HCT116 (cell line): ENCODE measurements around the gene PLRG1. TPM values are rescaled to one million over a fixed set of nuclear protein-coding genes. Genes with fewer than 3 reads are reported as not detected.

Experiments used
- ATAC-seq: fragments of 200-7000 bp; cut with Tn5 transposase; 2 replicates; pipeline ENCODE4 v1.9.1; 2020; ENCODE audit warnings: mild to moderate bottlenecking, moderate library complexity
- BruUV-seq: library from RNA; stranded (reverse); fragments of 400-500 nt; replicated peaks from 2 replicates; lab custom pipeline; 2021; lab: Mats Ljungman, UMichigan
- CTCF ChIA-PET: fragments of 300-600 bp; sonication (Branson Sonifier 250); formaldehyde crosslinking; loops from one replicate; lab custom pipeline; 2021; ENCODE audit warnings: antibody characterized with exemption; lab: Charles Lee
- POLR2A ChIA-PET: fragments of 300-600, 350-600 bp; sonication (Branson Sonifier 250); formaldehyde crosslinking; loops from one replicate; lab custom pipeline; 2021; ENCODE audit warnings: antibody characterized with exemption; lab: Charles Lee
- RAD21 ChIA-PET, 2 experiments: fragments of 300-600 bp; sonication (Branson Sonifier 250); formaldehyde crosslinking; loops; one replicate each; lab custom pipeline; 2023; ENCODE audit warnings: low total read pairs in 2 of 2; ENCODE audit not compliant: uncharacterized antibody in 2 of 2, unreplicated experiment in 2 of 2, low non-redundant PET in 1 of 2; lab: Charles Lee
- DNase-seq: peaks from one replicate; pipeline ENCODE4 v3.0.0-alpha.2; 2010; ENCODE audit warnings: low read depth, low spot score
- H2AFZ ChIP-seq: fragments of 200-600 bp; shearing (Covaris generic), sonication (generic); 2 replicates; pipeline ENCODE4 v1.6.1; 2017; ENCODE audit warnings: low read depth, mixed run types, mixed read lengths, antibody characterized with exemption, low read length; ENCODE audit not compliant: poor library complexity, severe bottlenecking
- H3K27ac ChIP-seq: 2 replicates; pipeline ENCODE4 v1.5.1; 2012; ENCODE audit warnings: low read depth, low read length
- H3K27me3 ChIP-seq: fragments of 200-600 bp; sonication (generic); 2 replicates; pipeline ENCODE4 v1.6.1; 2016; ENCODE audit warnings: mixed run types, low read length, mixed read lengths; ENCODE audit not compliant: insufficient read depth
- H3K36me3 ChIP-seq, 2 experiments: fragments of 200-500 bp in 1 of 2; fragments of 200-600 bp in 1 of 2; sonication (Bioruptor generic) in 1 of 2; sonication (generic) in 1 of 2; 2 replicates each; pipeline versions ENCODE4 v1.5.1 to v1.6.1; 2014 to 2016; ENCODE audit warnings: low read length in 2 of 2, inconsistent platforms in 1 of 2, mixed read lengths in 1 of 2, mixed run types in 1 of 2; ENCODE audit not compliant: insufficient read depth in 2 of 2, control insufficient read depth in 1 of 2
- H3K4me1 ChIP-seq, 2 experiments: fragments of 200-600 bp in 1 of 2; sonication (generic) in 1 of 2; 2 replicates each; pipeline versions ENCODE4 v1.5.1 to v1.6.1; 2012 to 2017; ENCODE audit warnings: low read length in 2 of 2, inconsistent platforms in 1 of 2, mild to moderate bottlenecking in 1 of 2, mixed read lengths in 1 of 2, mixed run types in 1 of 2, moderate library complexity in 1 of 2; ENCODE audit not compliant: insufficient read depth in 2 of 2, control insufficient read depth in 1 of 2
- H3K4me2 ChIP-seq: fragments of 200-600 bp; sonication (generic); 2 replicates; pipeline ENCODE4 v1.6.1; 2017; ENCODE audit warnings: mixed run types, low read length, mixed read lengths
- H3K4me3 ChIP-seq, 2 experiments: fragments of 200-600 bp in 1 of 2; sonication (generic) in 1 of 2; replicated peaks in 1 of 2; 2 replicates each; pipeline ENCODE4 v1.5.1; 2011 to 2016; ENCODE audit warnings: low read length in 2 of 2, control low read depth in 1 of 2, low read depth in 1 of 2, mild to moderate bottlenecking in 1 of 2, mixed read lengths in 1 of 2, mixed run types in 1 of 2
- H3K79me2 ChIP-seq: fragments of 200-600 bp; sonication (generic); 2 replicates; pipeline ENCODE4 v1.6.1; 2017; ENCODE audit warnings: mild to moderate bottlenecking, mixed run types, low read length, moderate library complexity, mixed read lengths; ENCODE audit not compliant: insufficient read depth
- H3K9ac ChIP-seq: fragments of 200-600 bp; sonication (generic); 2 replicates; pipeline ENCODE4 v1.6.1; 2016; ENCODE audit warnings: low read length, mixed read lengths
- H3K9me2 ChIP-seq: fragments of 200-600 bp; sonication (generic), shearing (Covaris generic); 2 replicates; pipeline ENCODE4 v1.6.1; 2017; ENCODE audit warnings: mixed run types, mild to moderate bottlenecking, moderate library complexity; ENCODE audit not compliant: insufficient read depth
- H3K9me3 ChIP-seq, 2 experiments: fragments of 200-500 bp in 1 of 2; fragments of 200-600 bp in 1 of 2; sonication (Bioruptor generic) in 1 of 2; sonication (generic) in 1 of 2; 2 replicates each; pipeline ENCODE4 v1.6.1; 2014 to 2017; ENCODE audit warnings: low read length in 2 of 2, mixed read lengths in 2 of 2, inconsistent platforms in 1 of 2, low read depth in 1 of 2, mild to moderate bottlenecking in 1 of 2, mixed run types in 1 of 2, moderate library complexity in 1 of 2; ENCODE audit not compliant: control insufficient read depth in 1 of 2, insufficient read depth in 1 of 2
- H4K20me1 ChIP-seq: fragments of 200-600 bp; sonication (generic), shearing (Covaris generic); 2 replicates; pipeline ENCODE4 v1.6.1; 2017; ENCODE audit warnings: mixed run types, mild to moderate bottlenecking, moderate library complexity; ENCODE audit not compliant: insufficient read depth
- ATF3 ChIP-seq: IDR thresholded peaks from 2 replicates; pipeline ENCODE4 v1.6.1; 2012
- CTCF ChIP-seq, 3 experiments: fragments of 200-600 bp in 1 of 3; sonication (generic) in 1 of 3; IDR thresholded peaks in 2 of 3; conservative IDR thresholded peaks in 1 of 3; 2 replicates each; pipeline ENCODE4 v1.5.1; 2012 to 2017; ENCODE audit warnings: low read depth in 2 of 3, low read length in 2 of 3, antibody characterized with exemption in 1 of 3, borderline replicate concordance in 1 of 3, control low read depth in 1 of 3, mild to moderate bottlenecking in 1 of 3, mixed read lengths in 1 of 3, mixed run types in 1 of 3, moderate library complexity in 1 of 3; ENCODE audit not compliant: insufficient read depth in 1 of 3
- EGR1 ChIP-seq: IDR thresholded peaks from 2 replicates; pipeline ENCODE4 v1.6.1; 2012; ENCODE audit warnings: low read depth
- ELF1 ChIP-seq: IDR thresholded peaks from 2 replicates; pipeline ENCODE4 v1.6.1; 2012; ENCODE audit warnings: low read depth, borderline replicate concordance
- EZH2 ChIP-seq: fragments of 200-600 bp; sonication (generic); IDR thresholded peaks from 2 replicates; pipeline ENCODE4 v1.6.1; 2017; ENCODE audit warnings: antibody characterized with exemption, mixed run types
- EZH2phosphoT487 ChIP-seq: fragments of 200-600 bp; IDR thresholded peaks from 2 replicates; pipeline ENCODE4 v1.6.1; 2018; ENCODE audit warnings: antibody characterized with exemption, borderline replicate concordance
- JUND ChIP-seq: IDR thresholded peaks from 2 replicates; pipeline ENCODE4 v1.6.1; 2012
- MAX ChIP-seq: IDR thresholded peaks from 2 replicates; pipeline ENCODE4 v1.6.1; 2012
- POLR2A ChIP-seq: IDR thresholded peaks from 2 replicates; pipeline ENCODE4 v1.7.0; 2011; ENCODE audit warnings: borderline replicate concordance; ENCODE audit not compliant: insufficient read depth, insufficient read length; ENCODE audit errors: extremely low read depth
- POLR2AphosphoS5 ChIP-seq: IDR thresholded peaks from 2 replicates; pipeline ENCODE4 v1.6.1; 2011; ENCODE audit warnings: mild to moderate bottlenecking, low read depth, low read length, moderate library complexity
- RAD21 ChIP-seq: IDR thresholded peaks from 2 replicates; pipeline ENCODE4 v1.6.1; 2012; ENCODE audit warnings: low read depth, mild to moderate bottlenecking
- REST ChIP-seq: IDR thresholded peaks from 2 replicates; pipeline ENCODE4 v1.6.1; 2012; ENCODE audit warnings: low read depth
- SP1 ChIP-seq: IDR thresholded peaks from 2 replicates; pipeline ENCODE4 v1.6.1; 2012; ENCODE audit warnings: low read depth
- TCF7L2 ChIP-seq: IDR thresholded peaks from 2 replicates; pipeline ENCODE4 v1.7.0; 2011; ENCODE audit warnings: borderline replicate concordance, inconsistent platforms; ENCODE audit not compliant: insufficient read depth, insufficient read length; ENCODE audit errors: extremely low read depth
- ZBTB33 ChIP-seq: IDR thresholded peaks from 2 replicates; pipeline ENCODE4 v1.6.1; 2011; ENCODE audit warnings: mild to moderate bottlenecking, low read length, moderate library complexity; ENCODE audit not compliant: insufficient replicate concordance; ENCODE audit errors: extremely low read depth
- ZFX ChIP-seq: fragments of 450-650 bp; IDR thresholded peaks from 2 replicates; pipeline ENCODE4 v1.6.1; 2017
- ZNF274 ChIP-seq: fragments of 200-500 bp; sonication (Bioruptor generic); IDR thresholded peaks from 2 replicates; pipeline ENCODE4 v1.6.1; 2014; ENCODE audit warnings: mild to moderate bottlenecking, low read depth, low read length, inconsistent platforms
- intact Hi-C: fragments of 100-400 bp; cut with micrococcal nuclease; formaldehyde crosslinking; loops from 2 replicates; pipeline ENCODE4 v1.10.0; 2022
- total RNA-seq: library from RNA; stranded (reverse); gene quantifications from one replicate; pipeline ENCODE4 v1.2.1, GENCODE V29; 2021; ENCODE audit not compliant: unreplicated experiment

The PLRG1 gene
- total RNA-seq, 1 experiment from 2014 or later = 141 TPM

GRCh38 chr4:154577324-154577723, 27.1 kb upstream of the PLRG1 start (continued):
- TF ChIP-seq CTCF (IDR thresholded peaks at IDR 0.05 in 2 of 3, conservative IDR thresholded peaks at IDR 0.05 in 1 of 3; ENCODE audit: borderline replicate concordance in 1 of 3, insufficient read depth in 1 of 3, low read depth in 2 of 3, low read length in 2 of 3) (no peak), EGR1 (no peak), MAX (no peak), ZBTB33 (no peak), EZH2 (no peak), TCF7L2 (no peak)

GRCh38 chr4:154574311-154574710, 24.1 kb upstream of the PLRG1 start:
- intact Hi-C loops = no loop called here
- no peaks in the 10 kb centered on the region for H3K36me3 ChIP-seq
- RAD21 ChIA-PET = no interaction called here
- H3K4me3 ChIP-seq = no peak overlapping the region
- CTCF ChIA-PET = interaction anchor here (0.9 kb wide), 1 partner anchor 40 kb away, joined by 3 read pairs; no protein-coding TSS in a partner anchor
- no peak for ATAC-seq
- H3K27me3 ChIP-seq = no peaks in the 10 kb centered on the region
- H3K27ac ChIP-seq = no peak overlapping the region
- DNase-seq = no peak
- no peak for TF ChIP-seq RAD21
- TF ChIP-seq ATF3 = no peak
- TF ChIP-seq TCF7L2 = no peak
- TF ChIP-seq MAX = no peak
- no peak for TF ChIP-seq POLR2A
- no peak for TF ChIP-seq ELF1
- no peak for TF ChIP-seq JUND
- no peak for TF ChIP-seq EZH2phosphoT487
- TF ChIP-seq ZFX = no peak
- no peak for TF ChIP-seq REST
- TF ChIP-seq POLR2AphosphoS5 = no peak
- no peak for TF ChIP-seq SP1
- no peak for TF ChIP-seq ZNF274
- no peak for TF ChIP-seq EGR1
- no TSS peak for BruUV-seq
- H4K20me1 ChIP-seq = no peaks in the 10 kb centered on the region
- H3K9ac ChIP-seq = no peak overlapping the region
- POLR2A ChIA-PET = no interaction called here
- no peaks in the 10 kb centered on the region for H3K79me2 ChIP-seq
- no peaks in the 10 kb centered on the region for H3K9me2 ChIP-seq
- no peak overlapping the region for H2AFZ ChIP-seq
- H3K4me2 ChIP-seq = no peak overlapping the region
- no peaks in the 10 kb centered on the region for H3K9me3 ChIP-seq
- H3K4me1 ChIP-seq = no peaks in the 10 kb centered on the region
